ENCODE measurements around the gene FOXA2. TPM values are rescaled to one million over a fixed set of nuclear protein-coding genes. Genes with fewer than 3 reads are reported as not detected.
A peak's percentile ranks its signal among the peaks of the same experiment; 100 is the strongest.

The FOXA2 gene
- total and polyA plus RNA-seq, 2 of the 13 experiments (the other 11 are each of a cell fraction or from before 2014, with no cell fraction given): 8.8 to 12.2 TPM

- no peak for TF ChIP-seq ZNF704 (CRISPR knock-in tag; IDR thresholded peaks at IDR 0.05; ENCODE audit: borderline replicate concordance)
- TF ChIP-seq XRCC5 (optimal IDR thresholded peaks at IDR 0.05; ENCODE audit: low read length): no peak
- no peak for TF ChIP-seq ZNF724P (CRISPR knock-in tag; IDR thresholded peaks at IDR 0.05; ENCODE audit: borderline replicate concordance)
- no peak; the same call in 1 of the 2 replicates for TF ChIP-seq MAX (IDR thresholded peaks at IDR 0.05)
- TF ChIP-seq, protein P1, sequence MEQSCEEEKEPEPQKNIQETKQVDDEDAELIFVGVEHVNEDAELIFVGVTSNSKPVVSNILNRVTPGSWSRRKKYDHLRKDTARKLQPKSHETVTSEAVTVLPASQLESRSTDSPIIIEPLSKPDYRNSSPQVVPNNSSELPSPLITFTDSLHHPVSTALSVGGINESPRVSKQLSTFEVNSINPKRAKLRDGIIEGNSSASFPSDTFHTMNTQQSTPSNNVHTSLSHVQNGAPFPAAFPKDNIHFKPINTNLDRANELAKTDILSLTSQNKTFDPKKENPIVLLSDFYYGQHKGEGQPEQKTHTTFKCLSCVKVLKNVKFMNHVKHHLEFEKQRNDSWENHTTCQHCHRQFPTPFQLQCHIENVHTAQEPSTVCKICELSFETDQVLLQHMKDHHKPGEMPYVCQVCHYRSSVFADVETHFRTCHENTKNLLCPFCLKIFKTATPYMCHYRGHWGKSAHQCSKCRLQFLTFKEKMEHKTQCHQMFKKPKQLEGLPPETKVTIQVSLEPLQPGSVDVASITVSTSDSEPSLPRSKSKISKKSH (CRISPR knock-in tag; IDR thresholded peaks at IDR 0.05; ENCODE audit: borderline replicate concordance): peak; percentile 84; the same call in 1 of the 2 replicates
Measured at GRCh38 chr20:22577515-22578220, 6.7 kb downstream of the FOXA2 start (continued).

DNA sequence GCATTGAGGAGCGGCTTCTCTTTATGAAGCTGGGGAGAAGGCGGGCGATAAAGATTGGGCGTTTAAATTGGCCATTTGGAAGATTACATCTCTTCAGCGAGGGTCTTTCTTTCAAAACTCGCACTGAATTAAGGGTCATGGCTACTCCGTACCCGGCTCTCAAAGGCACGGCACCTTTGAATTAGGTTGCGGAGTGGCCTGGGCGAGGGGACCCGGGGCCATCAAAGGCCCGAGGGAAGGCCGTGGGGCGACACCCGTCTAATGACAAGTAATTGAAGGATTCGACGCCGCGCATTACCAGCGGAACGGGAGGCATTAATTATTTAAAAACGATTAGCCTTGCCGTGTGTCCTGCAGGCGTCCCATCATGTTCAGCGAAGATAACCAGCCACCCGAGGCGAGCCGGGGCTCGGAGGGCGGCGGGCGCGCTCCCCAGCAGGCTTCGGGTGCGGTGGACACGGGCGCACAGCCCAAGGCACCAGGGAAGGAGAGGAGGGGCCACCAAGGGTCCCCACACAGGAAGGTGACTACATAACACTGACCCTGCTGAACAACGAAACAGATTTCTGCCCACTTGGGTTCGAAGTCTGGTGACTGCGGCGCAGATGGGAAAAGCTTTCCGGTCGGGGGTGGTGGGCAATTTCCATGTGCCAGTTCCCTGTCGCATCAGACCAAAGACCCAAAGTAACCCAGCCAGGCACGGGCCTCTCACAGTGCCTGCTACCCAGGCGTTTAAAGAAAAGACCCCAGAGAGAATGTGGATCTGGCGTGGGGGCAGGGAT, 7.4 kb downstream of the FOXA2 start:
- CTCF ChIA-PET (ENCODE audit: low intra/inter-chr PET ratio, low total read pairs): no interaction called here
- peak; percentile 70; the same call in 1 of the 2 replicates for TF ChIP-seq ZNF274 (CRISPR knock-in tag; IDR thresholded peaks at IDR 0.05)
- peak; percentile 84 for TF ChIP-seq BCL6 (CRISPR knock-in tag; IDR thresholded peaks at IDR 0.05)
- TF ChIP-seq, protein P2, sequence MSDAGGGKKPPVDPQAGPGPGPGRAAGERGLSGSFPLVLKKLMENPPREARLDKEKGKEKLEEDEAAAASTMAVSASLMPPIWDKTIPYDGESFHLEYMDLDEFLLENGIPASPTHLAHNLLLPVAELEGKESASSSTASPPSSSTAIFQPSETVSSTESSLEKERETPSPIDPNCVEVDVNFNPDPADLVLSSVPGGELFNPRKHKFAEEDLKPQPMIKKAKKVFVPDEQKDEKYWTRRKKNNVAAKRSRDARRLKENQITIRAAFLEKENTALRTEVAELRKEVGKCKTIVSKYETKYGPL (CRISPR knock-in tag; IDR thresholded peaks at IDR 0.05): no peak
- TF ChIP-seq ZMAT3 (CRISPR knock-in tag; conservative IDR thresholded peaks at IDR 0.05): 0 out of 2 replicates have a peak, but pooled peaks have one; percentile 7
- TF ChIP-seq FOXP4 (CRISPR knock-in tag; IDR thresholded peaks at IDR 0.05): peak; percentile 9; the same call in 1 of the 2 replicates
- peak; percentile 89 for TF ChIP-seq ZBTB38 (CRISPR knock-in tag; IDR thresholded peaks at IDR 0.05)
- peak; percentile 62; the same call in 1 of the 2 replicates for TF ChIP-seq ZSCAN25 (CRISPR knock-in tag; IDR thresholded peaks at IDR 0.05)

More for the DNA sequence above, 7.4 kb downstream of the FOXA2 start:
- POLR2A ChIA-PET: interaction anchor here (0.6 to 9.9 kb wide), 25 partner anchors 7 to 173 kb away, joined by 3 to 142 read pairs (median 11); partner anchors contain the start of gene FOXA2
- Histone ChIP-seq H3K4me3 (replicated peaks in 1 of 3; ENCODE audit: insufficient read depth in 1 of 3, low read depth in 2 of 3, low read length in 3 of 3) (peak overlapping the region; percentile 75 to 95 (median 93)), H2AFZ (ENCODE audit: low read length) (no peak overlapping the region), H3K79me2 (ENCODE audit: insufficient read depth, low read length) (peaks cover 89% of the 10 kb centered on the region), H3K9ac (ENCODE audit: insufficient read depth, low read depth, low read length) (peak overlapping the region; percentile 94), H3K27me3 (ENCODE audit: control insufficient read depth in 1 of 2, insufficient read depth in 2 of 2, low read length in 2 of 2) (no peaks in the 10 kb centered on the region; a peak in 1 of 5 replicates), H3K9me3 (ENCODE audit: low read length) (no peaks in the 10 kb centered on the region), H3K4me2 (ENCODE audit: low read depth, low read length) (peak overlapping the region; percentile 85), H3K27ac (ENCODE audit: extremely low read length, insufficient read depth, low read length) (peak overlapping the region; percentile 86), H3K36me3 (replicated peaks in 1 of 2; ENCODE audit: control insufficient read depth in 1 of 2, insufficient read depth in 2 of 2, low read length in 2 of 2) (peaks cover 6 to 14% of the 10 kb centered on the region in 2 experiments; a peak in 3 of 5 replicates), H3K4me1 (ENCODE audit: insufficient read depth, low read length) (peaks cover 85% of the 10 kb centered on the region), H4K20me1 (ENCODE audit: insufficient read depth, low read length) (peaks cover 23% of the 10 kb centered on the region)
- DNase-seq (ENCODE audit: low spot score): peak; percentile 37
- in situ Hi-C loops (cut with HindIII; ENCODE audit: extremely low pct_ligation_motif_present, low pct_unique_long_range_greater_than_20kb) (loop anchor here (5.0 to 10.0 kb wide), 3 partner anchors 65 to 1058 kb away; partner anchors contain the start of genes CST3 and NXT1), intact Hi-C loops (cut with micrococcal nuclease; ENCODE audit: unreplicated experiment) (loop anchor here (2.0 kb wide), 2 partner anchors 42 to 86 kb away; no protein-coding TSS in a partner anchor)
- no peak for FAIRE-seq
- peak; percentile 9 for ATAC-seq
- no TSS peak for BruUV-seq (replicated peaks)
- 28% methylated on average over 48 of the region's 48 CpGs for WGBS (ENCODE audit: low lambda C conversion rate)
